PC-9 (cell line): ENCODE data around the gene STAU1.

Experiments
- EZH2 ChIP-seq: fragments of 200-600 bp; sonication (generic); IDR thresholded peaks from 2 replicates; pipeline ENCODE4 v1.8.0; 2017; ENCODE audit warnings: antibody characterized with exemption, low read depth
- TF ChIP-seq, protein P1 (sequence below): fragments of 200-600 bp; sonication (generic); conservative IDR thresholded peaks from 2 replicates; pipeline ENCODE4 v1.6.1; 2017; ENCODE audit warnings: mixed run types, antibody characterized with exemption, mild to moderate bottlenecking, moderate library complexity

DNA sequence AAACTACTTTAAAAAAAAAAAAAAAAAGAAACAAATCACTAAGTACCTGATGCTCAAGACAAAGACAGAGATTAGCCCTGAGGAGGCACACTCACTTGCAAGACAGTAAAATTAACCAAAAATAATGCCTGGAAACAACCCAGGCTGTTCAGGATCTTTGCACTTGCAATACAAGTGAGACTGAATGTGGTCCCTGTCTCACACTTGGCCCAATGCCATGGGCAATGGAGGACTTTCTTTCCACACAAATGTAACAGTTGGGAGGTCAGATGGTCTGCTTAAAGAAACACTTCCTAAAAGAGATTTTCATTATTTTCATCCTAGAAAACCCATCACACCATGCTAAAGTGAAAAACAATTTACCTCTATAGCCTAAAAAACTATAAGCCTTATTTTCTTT is 16.2 kb downstream of the STAU1 start:
- TF ChIP-seq, protein P1, sequence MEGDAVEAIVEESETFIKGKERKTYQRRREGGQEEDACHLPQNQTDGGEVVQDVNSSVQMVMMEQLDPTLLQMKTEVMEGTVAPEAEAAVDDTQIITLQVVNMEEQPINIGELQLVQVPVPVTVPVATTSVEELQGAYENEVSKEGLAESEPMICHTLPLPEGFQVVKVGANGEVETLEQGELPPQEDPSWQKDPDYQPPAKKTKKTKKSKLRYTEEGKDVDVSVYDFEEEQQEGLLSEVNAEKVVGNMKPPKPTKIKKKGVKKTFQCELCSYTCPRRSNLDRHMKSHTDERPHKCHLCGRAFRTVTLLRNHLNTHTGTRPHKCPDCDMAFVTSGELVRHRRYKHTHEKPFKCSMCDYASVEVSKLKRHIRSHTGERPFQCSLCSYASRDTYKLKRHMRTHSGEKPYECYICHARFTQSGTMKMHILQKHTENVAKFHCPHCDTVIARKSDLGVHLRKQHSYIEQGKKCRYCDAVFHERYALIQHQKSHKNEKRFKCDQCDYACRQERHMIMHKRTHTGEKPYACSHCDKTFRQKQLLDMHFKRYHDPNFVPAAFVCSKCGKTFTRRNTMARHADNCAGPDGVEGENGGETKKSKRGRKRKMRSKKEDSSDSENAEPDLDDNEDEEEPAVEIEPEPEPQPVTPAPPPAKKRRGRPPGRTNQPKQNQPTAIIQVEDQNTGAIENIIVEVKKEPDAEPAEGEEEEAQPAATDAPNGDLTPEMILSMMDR: no peak
- TF ChIP-seq EZH2: no peak
